Fibroblast of lung (primary cell): ENCODE measurements around the gene UIMC1.

Experiments
- CTCF ChIP-seq, 2 donors: IDR thresholded peaks in 1 of 2; conservative IDR thresholded peaks in 1 of 2; 1 replicate in 1 of 2; 2 replicates in 1 of 2; pipeline ENCODE4 v1.5.1; 2011 to 2012; ENCODE audit warnings: low read length in 2 of 2, control low read depth in 1 of 2, inconsistent platforms in 1 of 2, low read depth in 1 of 2, mild to moderate bottlenecking in 1 of 2
- EZH2 ChIP-seq: IDR thresholded peaks from 2 replicates; pipeline ENCODE4 v1.5.1; 2012; ENCODE audit warnings: low read length, control low read depth, mild to moderate bottlenecking; ENCODE audit errors: missing control alignments

- TF ChIP-seq CTCF (conservative IDR thresholded peaks at IDR 0.05 in 1 of 2, IDR thresholded peaks at IDR 0.05 in 1 of 2; ENCODE audit: low read depth in 1 of 2, low read length in 2 of 2) (no peak), EZH2 (no peak)
These were observed 122.0 kb downstream of the UIMC1 start for GRCh38 chr5:176884571-176884890.
